Fibroblast of lung (primary cell): Measurements from ENCODE around the gene HSPD1.

Source experiments
- CTCF ChIP-seq, 2 donors: IDR thresholded peaks in 1 of 2; conservative IDR thresholded peaks in 1 of 2; 1 replicate in 1 of 2; 2 replicates in 1 of 2; pipeline ENCODE4 v1.5.1; 2011 to 2012; ENCODE audit warnings: low read length in 2 of 2, control low read depth in 1 of 2, inconsistent platforms in 1 of 2, low read depth in 1 of 2, mild to moderate bottlenecking in 1 of 2
- EZH2 ChIP-seq: IDR thresholded peaks from 2 replicates; pipeline ENCODE4 v1.5.1; 2012; ENCODE audit warnings: low read length, control low read depth, mild to moderate bottlenecking; ENCODE audit errors: missing control alignments

- TF ChIP-seq EZH2 (no peak), CTCF (conservative IDR thresholded peaks at IDR 0.05 in 1 of 2, IDR thresholded peaks at IDR 0.05 in 1 of 2; ENCODE audit: low read depth in 1 of 2, low read length in 2 of 2) (no peak)
Observed at GRCh38 chr2:197547163-197547900, 47.7 kb upstream of the HSPD1 start.
